Spinal cord (tissue), 10 donors: Measurements from ENCODE around the gene SLC10A2. TPM values are rescaled to one million over a fixed set of nuclear protein-coding genes. Genes with fewer than 3 reads are reported as not detected.

ENCODE experiments used
- DNase-seq, 6 donors: peaks; one replicate each; pipeline versions ENCODE4 v3.0.0 to v3.0.0-alpha.2; 2013 to 2015; ENCODE audit warnings: low spot score in 6 of 6, low read depth in 4 of 6
- H3K27ac ChIP-seq: one replicate; pipeline ENCODE4 v1.5.1; 2013; ENCODE audit warnings: low read depth, low read length, control low read depth
- H3K27me3 ChIP-seq: one replicate; pipeline ENCODE4 v1.6.1; 2013; ENCODE audit warnings: low read length; ENCODE audit not compliant: control insufficient read depth, insufficient read depth
- H3K36me3 ChIP-seq: one replicate; pipeline ENCODE4 v1.6.1; 2013; ENCODE audit warnings: low read length; ENCODE audit not compliant: control insufficient read depth, insufficient read depth
- H3K4me1 ChIP-seq: one replicate; pipeline ENCODE4 v1.6.1; 2013; ENCODE audit warnings: low read length; ENCODE audit not compliant: control insufficient read depth, insufficient read depth
- H3K4me3 ChIP-seq: one replicate; pipeline ENCODE4 v1.5.1; 2013; ENCODE audit warnings: low read depth, low read length, control low read depth
- H3K9me3 ChIP-seq: one replicate; pipeline ENCODE4 v1.6.1; 2013; ENCODE audit warnings: low read length; ENCODE audit not compliant: control insufficient read depth, insufficient read depth
- WGBS: methylation state at CpG from one replicate; pipeline ENCODE4 v1.1.5; 2013; ENCODE audit warnings: missing lambda C conversion rate; ENCODE audit not compliant: insufficient coverage; 5-methylcytosine and 5-hydroxymethylcytosine counted together
- polyA plus RNA-seq, 2 donors: library from polyadenylated mRNA; unstranded; fragments of 120-200 nt; gene quantifications; one replicate each; pipeline ENCODE4 v1.2.1, GENCODE V29; 2013; ENCODE audit not compliant: insufficient read length in 2 of 2
- total RNA-seq, 2 donors: library from RNA; depleted of rRNA in 1 of 2; stranded (reverse); fragments of 120-200 nt in 1 of 2; fragments of >200 nt in 1 of 2; gene quantifications; one replicate each; pipeline versions ENCODE4 v1.2.3 to v1.2.4, GENCODE V29; 2013 to 2014
- donor health status: healthy.

Gene SLC10A2
- total and polyA plus RNA-seq, 4 donors: 0.30 TPM; not detected in 3

DNA sequence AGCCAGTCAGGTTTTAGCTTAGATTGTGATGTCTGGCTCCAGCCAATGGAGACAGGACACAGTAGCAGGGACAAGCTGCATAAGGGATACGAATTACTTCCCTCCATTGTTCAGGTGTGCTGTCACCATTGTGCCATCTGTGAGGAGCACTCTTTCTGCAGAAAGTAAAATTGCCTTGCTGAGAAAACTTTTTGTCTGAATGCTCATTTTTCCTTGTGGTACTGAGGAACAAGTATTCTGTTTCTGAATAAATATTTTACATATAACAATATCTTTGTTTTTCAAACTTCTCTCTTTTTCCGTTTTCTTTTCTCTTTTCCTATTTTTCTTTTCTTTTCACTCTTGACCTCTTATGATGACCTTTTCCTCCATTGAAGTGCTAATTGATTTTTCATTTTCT, 10.2 kb downstream of the SLC10A2 start:
- DNase-seq: no peak
- H3K36me3 ChIP-seq: no peaks in the 10 kb centered on the region
- 83% methylated on average over 1 of the region's 2 CpGs for WGBS
- H3K4me1 ChIP-seq: no peaks in the 10 kb centered on the region
- H3K27me3 ChIP-seq: no peaks in the 10 kb centered on the region
- no peak overlapping the region for H3K27ac ChIP-seq
- no peak overlapping the region for H3K4me3 ChIP-seq
- peaks cover 3% of the 10 kb centered on the region for H3K9me3 ChIP-seq

DNA sequence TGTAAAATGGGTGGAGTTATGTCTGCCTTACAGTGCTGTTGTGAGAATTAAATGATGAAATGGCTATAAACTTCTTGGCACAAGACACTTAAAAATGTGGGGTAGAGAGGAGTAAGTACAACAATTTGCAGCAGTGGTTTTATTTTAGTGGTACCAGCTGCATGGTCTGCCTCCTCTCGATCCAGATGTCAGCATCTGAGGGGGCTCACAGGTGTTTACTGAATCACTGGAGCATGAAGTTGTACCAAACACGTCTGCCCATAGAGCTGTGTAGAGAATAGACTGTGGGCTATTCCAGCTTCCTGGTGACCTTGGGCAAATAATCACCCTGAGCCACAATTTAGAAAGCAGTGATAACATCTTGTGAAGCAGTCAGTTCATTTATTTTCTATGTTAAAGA, 11.1 kb downstream of the SLC10A2 start:
- H3K27me3 ChIP-seq: no peaks in the 10 kb centered on the region
- 80% methylated on average over 2 of the region's 2 CpGs for WGBS
- no peak overlapping the region for H3K27ac ChIP-seq
- H3K4me1 ChIP-seq: no peaks in the 10 kb centered on the region
- H3K36me3 ChIP-seq: no peaks in the 10 kb centered on the region
- H3K4me3 ChIP-seq: no peak overlapping the region
- H3K9me3 ChIP-seq: peaks cover 3% of the 10 kb centered on the region
- no peak for DNase-seq

DNA sequence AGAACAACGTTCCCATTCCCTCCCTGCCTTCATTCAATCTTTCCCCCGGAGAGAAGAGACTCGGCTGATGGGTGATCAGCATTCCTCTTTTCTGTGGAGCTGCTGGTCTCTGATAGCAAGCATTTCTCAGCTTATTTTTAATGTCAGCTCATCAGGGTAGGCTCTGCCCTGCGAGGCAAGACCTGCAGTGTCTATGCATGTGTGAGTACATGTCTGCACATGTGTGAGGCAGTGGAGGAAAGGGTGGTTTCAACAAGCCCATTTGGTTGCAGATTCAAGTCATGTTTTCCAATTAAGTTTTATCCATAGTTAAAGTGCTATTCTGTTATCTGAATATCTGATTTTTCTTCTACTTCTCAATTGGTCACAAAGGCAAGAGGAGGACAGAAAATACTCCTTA, 19.5 kb downstream of the SLC10A2 start:
- no peaks in the 10 kb centered on the region for H3K9me3 ChIP-seq
- no peaks in the 10 kb centered on the region for H3K27me3 ChIP-seq
- no peak for DNase-seq
- H3K4me1 ChIP-seq: no peaks in the 10 kb centered on the region
- H3K27ac ChIP-seq: no peak overlapping the region
- WGBS: 85% methylated on average over 3 of the region's 4 CpGs
- no peaks in the 10 kb centered on the region for H3K36me3 ChIP-seq
- no peak overlapping the region for H3K4me3 ChIP-seq

DNA sequence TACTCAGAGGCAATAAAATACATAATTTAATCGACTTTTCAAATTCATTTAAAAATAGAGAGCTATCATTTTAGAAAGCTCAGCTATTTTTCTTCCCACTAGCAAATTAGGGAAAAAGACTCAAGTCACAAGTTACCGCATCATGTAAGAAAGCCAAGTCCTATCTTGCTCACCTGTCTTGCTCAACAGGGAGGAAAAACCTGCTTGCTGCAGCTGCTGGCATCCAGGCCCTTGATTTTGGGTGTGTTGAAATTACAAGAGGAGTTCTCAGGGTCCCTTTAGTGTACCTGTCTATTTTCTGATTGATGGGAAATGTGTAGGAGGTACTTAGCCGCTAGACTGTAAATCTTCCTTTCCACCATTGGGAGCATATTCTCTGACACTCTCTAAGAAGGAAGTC, 22.2 kb downstream of the SLC10A2 start:
- no peak for DNase-seq
- H3K36me3 ChIP-seq: no peaks in the 10 kb centered on the region
- no peak overlapping the region for H3K4me3 ChIP-seq
- H3K27ac ChIP-seq: no peak overlapping the region
- WGBS: no CpG with 5 or more reads among the region's 3 CpGs
- H3K4me1 ChIP-seq: no peaks in the 10 kb centered on the region
- H3K27me3 ChIP-seq: no peaks in the 10 kb centered on the region
- no peaks in the 10 kb centered on the region for H3K9me3 ChIP-seq

DNA sequence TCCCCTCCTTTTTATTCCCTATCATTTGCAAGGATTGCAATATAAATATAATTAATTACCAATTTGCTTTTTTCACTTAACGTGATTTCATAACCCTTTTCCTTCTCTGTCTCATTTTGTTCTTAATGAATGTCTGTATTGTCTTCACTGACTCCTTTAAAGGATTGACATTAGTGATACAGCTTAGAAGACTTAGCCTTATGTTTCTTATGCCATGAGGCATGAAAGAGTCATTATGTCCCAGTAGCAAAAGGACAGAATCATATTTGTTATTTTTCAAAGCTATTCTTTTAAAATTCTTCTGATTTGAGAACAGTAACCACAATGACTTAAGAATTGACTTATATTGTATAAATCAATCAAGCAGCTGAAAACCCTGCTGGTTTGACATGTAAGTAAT, 26.2 kb downstream of the SLC10A2 start:
- no peak overlapping the region for H3K27ac ChIP-seq
- no peaks in the 10 kb centered on the region for H3K36me3 ChIP-seq
- no peaks in the 10 kb centered on the region for H3K9me3 ChIP-seq
- no peaks in the 10 kb centered on the region for H3K27me3 ChIP-seq
- no peak for DNase-seq
- no peaks in the 10 kb centered on the region for H3K4me1 ChIP-seq
- H3K4me3 ChIP-seq: no peak overlapping the region
- WGBS: no CpG with 5 or more reads among the region's 1 CpG

DNA sequence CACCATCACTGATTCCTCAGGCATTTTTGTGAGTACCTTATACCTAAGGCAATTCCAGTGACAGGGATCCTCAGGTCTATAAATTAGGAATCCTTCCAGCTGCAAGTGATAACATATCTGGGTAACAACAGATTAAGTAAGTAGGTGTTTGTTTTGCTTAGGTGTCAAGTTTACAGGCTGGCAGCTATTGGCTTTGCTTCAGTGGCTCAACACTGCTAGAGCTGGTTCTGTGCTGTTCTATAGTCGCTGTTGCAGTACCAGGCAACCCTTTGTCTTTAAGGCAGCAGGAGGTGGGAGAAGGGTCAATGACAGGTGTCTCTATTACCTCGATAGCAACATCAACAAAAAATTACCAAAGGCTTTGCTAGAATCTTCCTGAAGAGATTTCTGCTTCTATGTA, 27.0 kb downstream of the SLC10A2 start:
- Histone ChIP-seq H3K4me3 (no peak overlapping the region), H3K27me3 (no peaks in the 10 kb centered on the region), H3K27ac (no peak overlapping the region), H3K4me1 (no peaks in the 10 kb centered on the region), H3K36me3 (no peaks in the 10 kb centered on the region), H3K9me3 (no peaks in the 10 kb centered on the region)
- no peak for DNase-seq
- WGBS: no CpG with 5 or more reads among the region's 2 CpGs

DNA sequence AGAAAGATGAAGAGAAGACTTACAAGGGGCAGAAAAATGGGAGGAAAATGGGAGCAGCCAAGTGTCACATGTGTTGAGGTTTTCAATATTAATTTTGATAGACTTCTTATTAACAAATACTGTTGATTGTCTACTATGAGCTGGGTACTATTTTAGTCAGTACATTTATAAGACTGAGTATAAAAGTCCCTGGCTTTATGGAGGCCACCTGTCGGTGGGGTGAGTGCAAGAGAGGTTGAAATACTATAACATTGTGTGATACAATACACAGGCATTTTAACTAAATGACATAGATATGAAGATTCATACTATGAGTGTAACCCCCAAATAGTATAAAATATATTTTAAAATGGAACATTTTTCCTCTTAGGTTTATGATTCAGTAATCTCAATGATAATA, 29.9 kb downstream of the SLC10A2 start:
- Histone ChIP-seq H3K27ac (no peak overlapping the region), H3K4me1 (no peaks in the 10 kb centered on the region), H3K27me3 (no peaks in the 10 kb centered on the region), H3K9me3 (no peaks in the 10 kb centered on the region), H3K4me3 (no peak overlapping the region), H3K36me3 (no peaks in the 10 kb centered on the region)
- no CpG with 5 or more reads among the region's 1 CpG for WGBS
- no peak for DNase-seq

DNA sequence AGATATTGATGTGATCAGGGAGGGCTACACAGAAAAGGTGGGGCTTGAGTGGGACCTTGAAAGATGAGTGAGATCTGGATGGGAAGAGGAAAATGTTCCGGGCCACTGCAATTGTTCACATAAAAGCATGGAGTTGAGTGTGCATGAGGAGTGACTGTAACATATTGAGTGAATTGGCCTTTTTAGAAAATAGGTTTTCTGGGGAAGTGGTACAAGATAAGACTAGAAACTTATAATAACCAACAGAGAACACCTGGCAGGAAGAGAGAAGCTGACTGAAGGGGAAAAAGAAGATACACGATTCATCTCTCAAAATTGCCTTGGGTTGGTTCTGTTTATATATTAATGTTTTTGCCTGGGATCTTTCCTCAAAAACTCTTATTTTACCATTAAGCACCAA, 32.2 kb downstream of the SLC10A2 start:
- no peak overlapping the region for H3K4me3 ChIP-seq
- no peaks in the 10 kb centered on the region for H3K36me3 ChIP-seq
- H3K4me1 ChIP-seq: no peaks in the 10 kb centered on the region
- H3K9me3 ChIP-seq: no peaks in the 10 kb centered on the region
- 100% methylated on average over 1 of the region's 2 CpGs for WGBS
- H3K27ac ChIP-seq: no peak overlapping the region
- H3K27me3 ChIP-seq: no peaks in the 10 kb centered on the region
- DNase-seq: no peak

DNA sequence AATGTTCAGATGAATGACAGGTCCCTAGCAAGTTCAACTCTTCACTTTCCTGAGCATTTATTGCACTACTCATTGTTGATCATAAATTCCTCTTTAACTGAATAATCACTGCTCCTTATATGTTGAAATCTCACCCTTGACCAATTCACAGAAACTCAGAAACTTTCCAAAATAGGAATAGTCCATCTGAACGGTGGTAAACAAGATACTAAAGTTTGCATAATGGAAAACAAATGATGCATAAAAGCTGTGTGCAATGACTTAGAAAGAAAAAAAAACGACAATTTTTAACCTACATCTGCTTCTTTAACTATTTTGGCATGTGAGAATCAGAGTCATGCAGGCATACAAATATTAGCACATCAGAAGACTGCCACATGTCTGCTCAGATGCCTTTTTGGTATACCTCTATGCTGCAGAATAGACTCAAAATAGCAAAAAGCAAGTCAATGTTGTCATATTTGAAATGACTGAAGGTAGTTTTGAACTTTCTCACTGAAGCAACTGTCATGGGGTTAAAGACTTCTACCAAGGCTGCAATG, 34.8 kb downstream of the SLC10A2 start:
- peaks cover under 1% of the 10 kb centered on the region for H3K9me3 ChIP-seq
- H3K27me3 ChIP-seq: no peaks in the 10 kb centered on the region
- H3K27ac ChIP-seq: no peak overlapping the region
- no CpG with 5 or more reads among the region's 2 CpGs for WGBS
- no peak overlapping the region for H3K4me3 ChIP-seq
- no peaks in the 10 kb centered on the region for H3K4me1 ChIP-seq
- no peaks in the 10 kb centered on the region for H3K36me3 ChIP-seq
- DNase-seq: no peak

DNA sequence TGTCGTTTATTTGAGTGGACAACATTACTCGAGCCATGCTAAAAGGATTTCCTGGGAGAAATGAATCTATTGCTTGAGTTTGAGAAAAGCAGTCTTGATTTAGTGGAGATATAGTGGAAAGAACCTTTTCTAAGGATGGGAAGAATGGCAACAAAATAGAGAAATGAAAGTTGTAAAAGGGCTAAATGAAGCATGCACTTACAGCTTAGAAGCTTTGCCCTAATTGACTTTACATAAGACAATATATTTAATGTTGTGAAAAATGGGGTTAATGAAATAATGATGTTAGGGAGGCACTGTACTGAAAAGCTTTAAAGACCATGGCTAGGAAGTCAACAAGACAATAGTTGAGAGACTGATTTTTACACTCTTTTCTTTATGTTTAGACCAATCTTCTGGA, 35.4 kb downstream of the SLC10A2 start:
- Histone ChIP-seq H3K4me3 (no peak overlapping the region), H3K36me3 (no peaks in the 10 kb centered on the region), H3K27me3 (no peaks in the 10 kb centered on the region), H3K9me3 (peaks cover 3% of the 10 kb centered on the region), H3K27ac (no peak overlapping the region), H3K4me1 (no peaks in the 10 kb centered on the region)
- peak in 1 of 6 donors; percentile 3 for DNase-seq
- WGBS: 65% methylated on average over 2 of the region's 2 CpGs
